Stimulated activated CD8-positive, alpha-beta memory T cell treated with anti-CD3 and anti-CD28 coated beads, Interleukin-15, amount 100 ng/mL, for 48 hours (primary cell): ENCODE results near the gene RAB29.
"Not testable (repeated sequence)": the region's sequence is repeated elsewhere in the genome, so short reads cannot be mapped to it uniquely, and the experiment has no call there.

Experiments used
- DNase-seq, 2 donors: peaks; one replicate each; pipeline ENCODE4 v3.0.0-alpha.2; 2020; ENCODE audit warnings: low read depth in 2 of 2

The RAB29 gene

GRCh38 chr1:205775015-205775716 is at the start of gene RAB29:
RAB29 (minus strand) TSS chr1:205775482; CDS start chr1:205774956, 526 bp downstream.
- peak; percentile 71 to 75 for DNase-seq

- no peak for DNase-seq
Observed at GRCh38 chr1:205824180-205824579, 48.9 kb upstream of the RAB29 start.

GRCh38 chr1:205823260-205823659 is 48.0 kb upstream of the RAB29 start:
- not testable (repeated sequence) for DNase-seq

- no peak for DNase-seq
Observed at GRCh38 chr1:205822397-205822796, 47.1 kb upstream of the RAB29 start.

- no peak for DNase-seq
Observed at GRCh38 chr1:205817988-205818387, 42.7 kb upstream of the RAB29 start.

- no peak for DNase-seq
Observed at GRCh38 chr1:205817364-205817763, 42.1 kb upstream of the RAB29 start.

- DNase-seq: no peak
Observed at GRCh38 chr1:205813755-205814058, 38.4 kb upstream of the RAB29 start.

- DNase-seq: peak; percentile 78 to 85
Observed at GRCh38 chr1:205812878-205813754, 37.8 kb upstream of the RAB29 start, which contains the start of gene SLC41A1. SLC41A1 (minus strand) TSS chr1:205813198; CDS start chr1:205810441, 2,757 bp downstream.

GRCh38 chr1:205812271-205812877 is 37.1 kb upstream of the RAB29 start:
- DNase-seq: no peak

GRCh38 chr1:205811660-205812059 is 36.4 kb upstream of the RAB29 start:
- no peak for DNase-seq

- no peak for DNase-seq
Observed at GRCh38 chr1:205810448-205811157, 35.3 kb upstream of the RAB29 start.

GRCh38 chr1:205809942-205810345 is 34.7 kb upstream of the RAB29 start:
- DNase-seq: no peak

- DNase-seq: no peak
Observed at GRCh38 chr1:205809469-205809868, 34.2 kb upstream of the RAB29 start.

GRCh38 chr1:205805082-205805711 is 29.9 kb upstream of the RAB29 start:
- DNase-seq: peak; percentile 39 to 49

GRCh38 chr1:205804605-205805004 is 29.3 kb upstream of the RAB29 start:
- DNase-seq: no peak

- DNase-seq: no peak
Observed at GRCh38 chr1:205803986-205804385, 28.7 kb upstream of the RAB29 start.

- no peak for DNase-seq
Observed at GRCh38 chr1:205802060-205802459, 26.8 kb upstream of the RAB29 start.

- no peak for DNase-seq
Observed at GRCh38 chr1:205800981-205801703, 25.9 kb upstream of the RAB29 start.

- DNase-seq: no peak
Observed at GRCh38 chr1:205800427-205800826, 25.1 kb upstream of the RAB29 start.

- no peak for DNase-seq
Observed at GRCh38 chr1:205798577-205798976, 23.3 kb upstream of the RAB29 start.

- DNase-seq: no peak
Observed at GRCh38 chr1:205797168-205797567, 21.9 kb upstream of the RAB29 start.
